Measurements from ENCODE around the gene COPZ2.

- TF ChIP-seq TAF1 (IDR thresholded peaks at IDR 0.05; ENCODE audit: low read depth, low read length) (no peak), POLR2A (IDR thresholded peaks at IDR 0.05; ENCODE audit: low read depth, low read length) (no peak), POLR2AphosphoS5 (IDR thresholded peaks at IDR 0.05; ENCODE audit: low read depth, low read length) (no peak), PAX5 (IDR thresholded peaks at IDR 0.05; ENCODE audit: insufficient read depth, low read length, severe bottlenecking) (peak; percentile 40), SPI1 (IDR thresholded peaks at IDR 0.05; ENCODE audit: low read depth, low read length) (peak; percentile 34; the same call in 1 of the 2 replicates), POU2F2 (IDR thresholded peaks at IDR 0.05; ENCODE audit: low read depth, low read length) (no peak)
Observed at GRCh38 chr17:48002266-48002915, 35.2 kb downstream of the COPZ2 start.
